Limb (tissue), 2 donors: ENCODE results near the gene PRLR.
"Not testable (repeated sequence)": the region's sequence is repeated elsewhere in the genome, so short reads cannot be mapped to it uniquely, and the experiment has no call there.

Source experiments
- DNase-seq, 2 donors: peaks; one replicate each; pipeline ENCODE4 v3.0.0-alpha.2; 2016; ENCODE audit errors: extremely low spot score in 2 of 2

The PRLR gene

DNA sequence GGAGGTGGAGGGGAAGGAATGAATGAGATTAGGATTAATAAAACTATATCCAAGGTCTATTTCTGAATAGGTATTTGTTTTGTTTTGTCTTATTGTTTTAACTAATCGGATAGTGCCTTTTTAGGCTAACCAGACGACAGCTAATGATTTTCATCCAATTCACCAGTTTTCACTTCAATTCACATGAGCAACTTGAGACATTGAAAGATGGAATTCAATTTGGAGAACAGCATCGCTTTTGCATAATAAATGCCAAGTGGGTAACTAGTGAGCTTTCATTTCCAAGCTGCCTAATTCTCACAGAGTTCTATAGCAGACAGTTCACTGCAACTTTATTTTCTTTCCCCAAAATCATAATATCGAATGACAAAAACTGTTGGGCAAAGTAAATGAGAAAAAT is 187.5 kb downstream of the PRLR start:
- no peak for DNase-seq

- DNase-seq: no peak
Observed at GRCh38 chr5:35041261-35041660, 189.0 kb downstream of the PRLR start.

DNA sequence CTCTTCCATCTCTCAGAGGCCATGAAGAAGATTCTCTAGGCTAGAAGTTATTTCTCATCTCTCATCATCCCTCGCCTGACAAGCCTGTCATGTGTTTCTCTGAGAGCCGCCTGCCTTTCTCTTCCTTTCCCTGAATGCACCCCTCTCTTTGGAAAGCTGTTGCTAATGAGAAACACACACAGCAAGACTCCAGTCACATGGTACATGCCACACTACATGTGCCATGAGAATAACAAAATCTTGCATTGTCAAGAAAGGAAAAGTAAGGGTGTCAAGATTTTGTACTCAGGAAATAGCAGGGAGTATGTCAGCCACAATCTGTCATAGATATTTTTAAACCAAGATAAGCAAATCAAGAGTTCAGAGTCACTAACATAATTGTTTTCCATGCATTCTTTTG is 191.4 kb downstream of the PRLR start:
- no peak for DNase-seq

DNA sequence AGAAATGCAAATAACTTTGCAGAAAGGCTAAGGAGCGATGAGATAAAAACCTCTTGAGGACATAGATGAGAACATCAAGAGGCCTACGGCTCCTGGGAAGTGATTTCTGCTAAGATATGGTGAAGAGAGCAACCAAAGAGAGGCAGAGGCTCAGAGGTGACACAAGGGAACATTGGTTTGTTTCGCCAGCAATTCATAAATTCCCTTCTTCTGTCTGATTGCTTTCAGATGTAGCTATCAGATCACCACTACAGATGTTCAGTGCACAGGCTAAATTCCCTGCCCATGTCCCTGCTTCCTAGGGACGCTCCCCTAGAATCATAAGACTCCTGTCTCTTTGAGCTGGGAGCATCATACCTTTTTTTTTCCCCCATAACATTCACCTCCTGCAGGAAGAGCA is 193.8 kb downstream of the PRLR start:
- no peak for DNase-seq

GRCh38 chr5:35035929-35036328 is 194.4 kb downstream of the PRLR start:
- DNase-seq: not testable (repeated sequence)

DNA sequence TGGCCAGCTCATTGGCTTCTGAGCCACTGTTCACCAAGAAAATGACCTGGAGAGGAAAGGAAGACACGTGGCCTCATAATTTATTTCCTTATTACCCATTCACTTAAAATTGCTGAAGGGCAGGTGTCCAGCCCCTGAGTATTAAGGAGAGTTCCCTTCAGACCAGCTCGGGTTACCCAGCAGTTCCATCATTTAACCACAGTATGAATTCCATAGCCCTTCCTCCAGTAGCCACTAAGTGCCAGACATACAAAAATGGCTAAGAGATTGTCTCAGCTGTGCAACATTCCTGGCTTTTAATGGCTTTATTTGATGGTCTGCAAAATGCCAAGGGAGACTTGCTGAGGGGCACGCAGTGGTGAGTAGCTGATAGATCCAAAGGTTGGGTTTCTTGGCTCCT is 195.0 kb downstream of the PRLR start:
- DNase-seq: no peak

- no peak for DNase-seq
Observed at GRCh38 chr5:35032356-35032755, 197.9 kb downstream of the PRLR start.

DNA sequence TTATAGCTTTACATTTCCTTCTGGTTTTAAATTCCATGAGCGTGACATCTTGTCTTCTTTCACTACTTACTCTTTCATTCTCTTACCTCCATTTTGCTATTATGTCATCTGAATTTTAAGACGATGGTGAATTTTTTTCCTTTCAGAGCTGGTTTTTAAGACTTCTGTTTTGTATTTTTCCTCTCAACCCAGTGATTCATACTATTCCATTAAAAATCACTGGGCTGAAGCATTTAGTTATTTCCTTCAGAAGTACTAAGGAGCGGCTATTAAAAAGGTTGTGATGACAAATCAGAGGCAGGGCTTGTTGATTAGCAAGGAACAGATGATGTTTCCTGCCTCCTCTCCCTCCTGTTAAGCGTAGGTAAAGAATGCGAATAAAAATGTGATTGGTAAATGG is 199.0 kb downstream of the PRLR start:
- no peak for DNase-seq

- no peak for DNase-seq
Observed at GRCh38 chr5:35030426-35031100, 199.7 kb downstream of the PRLR start.

DNA sequence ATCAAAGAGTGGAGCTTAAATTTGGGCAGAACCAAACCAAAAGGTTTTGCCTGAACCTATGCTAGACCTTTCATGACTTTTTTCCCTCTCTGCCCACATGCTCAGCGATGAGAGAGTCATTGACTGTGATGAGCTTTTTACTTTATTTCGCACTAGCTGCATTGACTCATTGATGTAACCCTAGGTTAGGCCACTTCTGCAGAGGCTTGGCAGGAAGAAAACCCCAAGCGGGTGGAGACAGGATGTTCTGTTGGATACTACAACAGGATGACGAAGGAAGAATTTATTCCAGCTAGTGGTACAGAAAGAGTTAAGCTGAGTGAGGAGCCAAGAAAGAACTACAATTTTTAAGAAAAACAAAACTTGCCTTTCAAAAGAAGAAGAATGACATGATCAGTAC is 201.0 kb downstream of the PRLR start:
- DNase-seq: no peak

- no peak for DNase-seq
Observed at GRCh38 chr5:35026941-35027340, 203.3 kb downstream of the PRLR start.

DNA sequence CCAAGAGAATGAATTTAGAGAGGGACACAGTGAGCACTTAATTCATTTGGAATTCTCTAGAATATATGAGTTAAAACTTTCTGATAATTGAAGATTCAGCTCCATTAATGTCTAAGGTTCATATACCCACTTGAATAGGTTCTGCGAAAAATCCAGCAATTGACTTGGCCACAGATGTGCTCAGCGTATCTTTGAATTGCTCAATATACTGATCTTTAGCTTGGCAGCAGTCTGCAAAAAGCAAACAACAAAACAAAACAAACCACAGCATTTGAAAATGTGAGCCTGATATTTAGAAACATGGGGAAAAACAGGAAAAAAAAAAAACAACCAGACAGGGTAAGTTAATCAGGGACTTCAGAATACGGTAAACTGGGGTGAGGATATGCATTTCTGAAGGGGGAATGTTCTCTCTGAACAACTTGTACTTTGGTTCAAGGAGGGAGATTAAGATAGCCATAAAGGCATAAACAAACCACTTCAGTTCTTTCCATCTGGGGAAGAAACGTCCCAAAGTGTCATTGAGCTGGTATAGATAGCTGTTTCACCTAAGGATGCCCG is 203.9 kb downstream of the PRLR start:
- no peak for DNase-seq

- no peak for DNase-seq
Observed at GRCh38 chr5:35024911-35025510, 205.3 kb downstream of the PRLR start.

GRCh38 chr5:35023391-35024178 is 206.7 kb downstream of the PRLR start:
- no peak for DNase-seq

- no peak for DNase-seq
Observed at GRCh38 chr5:35016174-35017051, 213.9 kb downstream of the PRLR start.

GRCh38 chr5:35015063-35015462 is 215.2 kb downstream of the PRLR start:
- no peak for DNase-seq

DNA sequence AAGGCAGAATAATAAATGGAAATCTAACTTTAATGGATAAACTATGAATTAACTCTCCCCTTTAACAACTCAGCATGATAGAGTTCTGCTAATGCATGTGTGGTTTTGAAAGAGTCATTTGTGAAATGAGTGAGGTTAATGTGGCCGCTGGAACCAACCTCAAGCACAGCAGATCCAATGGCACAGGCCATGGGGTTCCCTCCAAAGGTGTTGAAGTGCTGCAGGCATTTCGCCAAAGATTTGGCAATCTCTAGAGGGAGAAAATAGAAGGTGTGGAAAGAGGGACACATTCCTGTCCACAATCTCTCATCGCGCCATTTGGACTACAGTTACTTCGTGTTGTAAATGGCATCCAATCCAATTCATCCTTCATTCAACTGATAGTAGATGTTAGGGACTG is 217.5 kb downstream of the PRLR start:
- DNase-seq: no peak

DNA sequence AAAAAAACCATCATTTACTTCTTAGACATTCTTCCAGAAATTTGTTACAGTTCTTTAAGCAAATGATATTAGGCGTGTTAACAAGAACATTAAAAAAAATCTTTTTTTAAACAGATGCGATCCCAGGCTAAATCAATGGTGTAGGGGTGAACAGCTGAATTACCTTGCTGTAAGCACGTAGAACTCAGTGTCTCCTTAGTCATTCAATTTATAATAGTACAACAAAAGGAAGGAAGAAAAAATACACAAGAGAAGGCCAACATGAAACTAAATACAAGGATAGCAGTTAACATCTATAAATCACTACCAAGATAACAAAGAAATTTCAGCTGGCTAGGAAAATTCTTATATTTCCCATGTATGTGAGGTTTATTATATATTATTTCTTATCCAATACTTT is 217.9 kb downstream of the PRLR start:
- DNase-seq: no peak

DNA sequence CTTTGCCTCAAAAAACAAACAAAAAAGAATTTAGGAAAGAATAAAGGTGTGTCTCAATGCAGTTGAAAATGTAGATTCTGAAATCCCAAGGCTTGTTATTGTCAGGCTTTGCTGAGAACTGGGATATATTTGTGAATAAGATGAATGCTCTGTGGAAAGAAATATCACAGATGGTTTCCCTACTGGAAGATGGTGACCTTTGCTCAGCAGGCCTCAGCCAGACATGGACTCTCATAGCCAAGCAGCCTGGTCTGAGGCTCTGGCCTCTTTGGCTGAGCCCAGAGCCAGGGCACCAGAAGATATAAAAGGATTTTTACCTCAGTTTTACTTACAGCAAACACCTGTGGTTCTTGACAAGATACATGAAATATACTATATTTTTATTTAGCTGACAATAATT is 219.6 kb downstream of the PRLR start:
- DNase-seq: no peak

DNA sequence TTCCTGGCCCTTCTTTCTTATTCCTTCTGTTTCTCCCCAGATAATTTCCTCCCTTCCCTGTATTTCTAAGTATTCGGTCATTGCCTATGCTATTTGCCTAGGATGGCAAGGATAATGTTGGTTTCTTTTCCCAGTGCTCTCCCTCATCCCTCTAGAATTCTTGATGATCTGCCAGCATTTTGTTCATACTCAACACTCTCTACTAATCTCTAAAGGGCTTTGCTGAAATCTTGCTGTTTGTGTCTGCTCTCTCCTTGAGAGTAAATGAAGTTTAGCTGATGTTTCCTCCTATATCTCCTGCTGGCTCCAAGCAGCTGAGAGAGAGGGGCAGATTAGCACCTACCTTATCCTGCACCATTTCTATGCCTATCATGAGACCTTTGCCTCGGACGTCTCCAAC is 220.6 kb downstream of the PRLR start:
- no peak for DNase-seq

- no peak for DNase-seq
Observed at GRCh38 chr5:35009019-35009418, 221.3 kb downstream of the PRLR start.

- no peak for DNase-seq
Observed at GRCh38 chr5:35004771-35005170, 225.5 kb downstream of the PRLR start.
